ENCODE measurements around the gene IGF2. TPM values are rescaled to one million over a fixed set of nuclear protein-coding genes. Genes with fewer than 3 reads are reported as not detected.

The IGF2 gene
- total RNA-seq, 6 donors from 2014 or later, result 7.0 to 24.4 (median 8.4) TPM; not detected in 1

DNA sequence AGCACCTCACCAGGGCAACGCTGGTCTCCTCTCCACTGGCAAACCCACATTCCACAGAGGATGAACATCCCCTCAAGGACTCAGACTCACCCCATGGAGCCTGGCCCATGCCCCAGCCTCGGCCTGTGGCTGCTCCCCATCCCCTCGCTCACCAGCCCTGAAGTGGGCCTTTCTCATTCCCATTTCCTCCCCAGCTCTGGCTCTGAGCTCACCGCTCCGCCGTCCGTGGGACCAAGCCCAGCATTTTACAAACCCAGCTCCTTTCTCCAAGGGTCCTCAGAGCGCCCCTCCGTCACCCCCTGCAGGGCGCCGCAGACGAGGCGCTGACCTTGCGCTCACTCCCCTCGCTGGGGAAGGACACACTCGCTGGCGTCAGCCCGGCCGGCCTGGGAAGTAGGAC lies 6.9 kb upstream of the IGF2 start:
- Histone ChIP-seq H3K36me3 (no peaks in the 10 kb centered on the region), H3K9me3 (no peaks in the 10 kb centered on the region), H3K4me1 (peaks cover 10 to 14% (median 12%) of the 10 kb centered on the region in 4 donors), H3K4me3 (no peak overlapping the region), H3K27ac (no peak overlapping the region), H3K27me3 (peaks cover under 1 to 53% (median 35%) of the 10 kb centered on the region in 4 donors)
- ATAC-seq (ENCODE audit: low FRiP score in 2 of 2), result no peak
- TF ChIP-seq POLR2A (IDR thresholded peaks at IDR 0.05), result no peak
- TF ChIP-seq EP300 (IDR thresholded peaks at IDR 0.05), result no peak
- TF ChIP-seq, protein P1, sequence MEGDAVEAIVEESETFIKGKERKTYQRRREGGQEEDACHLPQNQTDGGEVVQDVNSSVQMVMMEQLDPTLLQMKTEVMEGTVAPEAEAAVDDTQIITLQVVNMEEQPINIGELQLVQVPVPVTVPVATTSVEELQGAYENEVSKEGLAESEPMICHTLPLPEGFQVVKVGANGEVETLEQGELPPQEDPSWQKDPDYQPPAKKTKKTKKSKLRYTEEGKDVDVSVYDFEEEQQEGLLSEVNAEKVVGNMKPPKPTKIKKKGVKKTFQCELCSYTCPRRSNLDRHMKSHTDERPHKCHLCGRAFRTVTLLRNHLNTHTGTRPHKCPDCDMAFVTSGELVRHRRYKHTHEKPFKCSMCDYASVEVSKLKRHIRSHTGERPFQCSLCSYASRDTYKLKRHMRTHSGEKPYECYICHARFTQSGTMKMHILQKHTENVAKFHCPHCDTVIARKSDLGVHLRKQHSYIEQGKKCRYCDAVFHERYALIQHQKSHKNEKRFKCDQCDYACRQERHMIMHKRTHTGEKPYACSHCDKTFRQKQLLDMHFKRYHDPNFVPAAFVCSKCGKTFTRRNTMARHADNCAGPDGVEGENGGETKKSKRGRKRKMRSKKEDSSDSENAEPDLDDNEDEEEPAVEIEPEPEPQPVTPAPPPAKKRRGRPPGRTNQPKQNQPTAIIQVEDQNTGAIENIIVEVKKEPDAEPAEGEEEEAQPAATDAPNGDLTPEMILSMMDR (IDR thresholded peaks at IDR 0.05), result no peak
- no peak for TF ChIP-seq POLR2AphosphoS5 (IDR thresholded peaks at IDR 0.05)
- peak in 1 of 2 donors; percentile 74 for DNase-seq
- WGBS, 2 donors, result 36 to 63% methylated on average over 13 to 17 of the region's 19 CpGs

DNA sequence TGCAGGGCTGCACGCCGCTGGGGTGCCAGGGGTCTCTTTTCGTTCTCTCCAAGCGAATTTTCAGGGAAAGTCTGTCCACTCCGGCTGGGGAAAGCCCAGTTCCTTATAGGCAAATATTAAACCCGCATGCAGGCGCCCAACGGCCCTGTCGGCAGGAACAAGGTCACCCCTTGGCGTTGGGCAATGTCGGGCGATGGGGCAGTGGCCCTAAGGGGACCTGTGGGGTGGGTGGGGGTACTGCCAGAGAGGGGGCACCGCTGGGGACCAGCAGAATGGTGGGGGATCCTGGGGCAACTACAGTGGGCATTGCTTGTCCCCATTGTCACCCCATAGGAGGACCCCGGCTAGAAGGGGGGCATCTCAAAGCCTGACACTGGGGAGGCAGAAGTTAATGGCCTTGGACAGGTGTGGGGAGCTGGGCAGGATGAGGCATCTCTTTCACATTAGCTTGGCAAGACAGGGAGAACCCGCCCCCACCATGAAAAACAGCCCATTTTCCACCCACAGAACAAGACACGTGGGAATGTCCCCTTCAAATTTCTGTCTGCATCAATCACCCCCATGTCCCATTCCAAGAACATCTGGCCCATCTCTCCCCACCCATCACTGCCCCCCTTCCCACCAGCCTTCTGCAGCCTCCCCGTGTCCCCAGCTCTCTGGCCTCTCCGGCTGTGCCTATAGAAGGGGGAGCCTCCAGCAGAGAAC lies 5.5 kb upstream of the IGF2 start:
- Histone ChIP-seq H3K9me3 (no peaks in the 10 kb centered on the region), H3K4me3 (no peak overlapping the region), H3K27me3 (peaks cover 3 to 60% (median 46%) of the 10 kb centered on the region in 4 donors), H3K4me1 (peaks cover 14 to 26% (median 21%) of the 10 kb centered on the region in 4 donors), H3K36me3 (no peaks in the 10 kb centered on the region), H3K27ac (no peak overlapping the region)
- ATAC-seq (ENCODE audit: low FRiP score in 2 of 2), result no peak
- TF ChIP-seq EP300 (IDR thresholded peaks at IDR 0.05) (no peak), POLR2AphosphoS5 (IDR thresholded peaks at IDR 0.05) (no peak), POLR2A (IDR thresholded peaks at IDR 0.05) (no peak)
- TF ChIP-seq, protein P1 (IDR thresholded peaks at IDR 0.05), result no peak
- WGBS, 2 donors, result 12 to 20% methylated on average over 8 to 18 of the region's 18 CpGs
- DNase-seq, result no peak

DNA sequence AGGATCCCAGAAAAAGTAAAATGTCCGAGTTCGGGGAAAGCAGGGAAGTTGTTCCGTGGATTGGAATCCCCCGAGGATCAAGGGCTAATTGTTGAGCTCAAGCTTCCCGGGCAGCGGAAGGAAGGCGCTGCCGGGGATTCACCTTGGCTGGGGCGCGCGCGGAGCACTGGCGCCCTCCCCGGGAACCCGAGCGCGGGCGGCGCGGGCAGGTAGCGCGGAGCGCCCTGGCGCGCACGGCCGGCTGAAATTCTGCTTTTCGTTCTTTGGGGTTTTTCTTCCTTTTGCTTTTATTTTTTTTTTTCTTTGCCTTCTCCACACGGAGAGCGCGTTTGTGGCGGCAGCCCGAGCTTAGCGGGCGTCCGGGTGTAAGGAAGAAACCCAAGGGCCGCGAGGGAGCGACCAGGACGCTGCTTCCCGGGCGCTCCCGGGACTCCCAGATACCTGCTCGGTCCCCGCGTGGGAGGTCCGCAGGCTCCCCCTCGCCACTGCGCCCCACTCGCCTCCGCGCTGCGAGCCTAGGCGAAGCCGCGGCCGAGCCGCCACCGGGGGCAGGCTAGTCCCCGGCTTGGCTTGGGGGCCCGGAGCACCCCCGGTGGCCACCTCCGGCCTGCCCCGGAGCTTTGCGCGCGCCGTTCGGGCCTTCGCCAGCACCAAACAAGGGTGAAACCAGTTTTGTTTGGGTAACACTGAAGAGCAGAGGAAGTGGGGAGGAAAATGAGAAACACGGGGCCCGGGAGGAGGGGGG lies 4.8 kb upstream of the IGF2 start:
- H3K4me3 ChIP-seq, result no peak overlapping the region
- TF ChIP-seq POLR2AphosphoS5 (IDR thresholded peaks at IDR 0.05), result no peak
- TF ChIP-seq, protein P1 (IDR thresholded peaks at IDR 0.05), result no peak
- no peak for TF ChIP-seq POLR2A (IDR thresholded peaks at IDR 0.05)
- no peak for TF ChIP-seq EP300 (IDR thresholded peaks at IDR 0.05)
- ATAC-seq (ENCODE audit: low FRiP score in 2 of 2) (no peak), DNase-seq (peak in 1 of 2 donors; percentile 81)
- H3K36me3 ChIP-seq, result no peaks in the 10 kb centered on the region
- peaks cover 14 to 34% (median 24%) of the 10 kb centered on the region in 4 donors for H3K4me1 ChIP-seq
- no peak overlapping the region for H3K27ac ChIP-seq
- peaks cover 3 to 67% (median 51%) of the 10 kb centered on the region in 4 donors for H3K27me3 ChIP-seq
- 1 to 3% methylated on average over 49 to 71 of the region's 72 CpGs for WGBS, 2 donors
- H3K9me3 ChIP-seq, result no peaks in the 10 kb centered on the region

DNA sequence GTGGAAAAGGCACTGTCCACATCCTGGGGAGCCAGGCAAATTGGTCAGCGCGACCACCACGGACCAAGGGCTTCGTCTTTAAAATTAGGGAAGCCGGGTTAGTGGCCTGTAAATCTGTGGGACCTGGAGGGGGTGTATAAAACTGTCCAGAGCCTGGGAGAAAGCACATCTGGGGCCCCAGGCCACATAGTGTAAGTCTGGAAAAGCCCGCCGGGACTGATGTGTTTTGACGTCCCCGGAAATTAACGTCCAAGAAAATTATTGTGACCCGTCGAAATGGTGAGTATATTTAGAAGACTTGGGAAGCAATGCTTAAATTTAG lies 4.2 kb upstream of the IGF2 start:
- ATAC-seq (ENCODE audit: low FRiP score in 2 of 2) (no peak), DNase-seq (no peak)
- 4 to 5% methylated on average over 12 of the region's 12 CpGs for WGBS, 2 donors
- H3K4me3 ChIP-seq, result no peak overlapping the region
- H3K27ac ChIP-seq, result no peak overlapping the region
- no peaks in the 10 kb centered on the region for H3K36me3 ChIP-seq
- peaks cover 3 to 72% (median 54%) of the 10 kb centered on the region in 4 donors for H3K27me3 ChIP-seq
- TF ChIP-seq, protein P1 (IDR thresholded peaks at IDR 0.05), result no peak
- TF ChIP-seq EP300 (IDR thresholded peaks at IDR 0.05) (no peak), POLR2A (IDR thresholded peaks at IDR 0.05) (no peak)
- no peaks in the 10 kb centered on the region for H3K9me3 ChIP-seq
- peaks cover 19 to 39% (median 30%) of the 10 kb centered on the region in 4 donors for H3K4me1 ChIP-seq
